Neural cell (in vitro differentiated cells): ENCODE data around the gene ORAI1.

ENCODE experiments used
- CTCF ChIP-seq: fragments of 450-650 bp; IDR thresholded peaks from 2 replicates; pipeline ENCODE4 v1.5.1; 2014; ENCODE audit warnings: antibody characterized with exemption, mild to moderate bottlenecking, moderate library complexity; ENCODE audit not compliant: poor library complexity, severe bottlenecking
- POLR2AphosphoS5 ChIP-seq: IDR thresholded peaks from 2 replicates; pipeline ENCODE4 v1.6.1; 2012

GRCh38 chr12:121600702-121601336 is 25.5 kb upstream of the ORAI1 start:
- TF ChIP-seq CTCF: no peak
- no peak for TF ChIP-seq POLR2AphosphoS5
